ENCODE measurements around the gene AP3S2.
A peak's percentile ranks its signal among the peaks of the same experiment; 100 is the strongest.
"Not testable (repeated sequence)": the region's sequence is repeated elsewhere in the genome, so short reads cannot be mapped to it uniquely, and the experiment has no call there.

The AP3S2 gene

GRCh38 chr15:89893696-89894447, at the start of gene AP3S2:
TSS of gene AP3S2 (minus strand) at chr15:89893994. CDS start at chr15:89893949, 45 bp downstream.
- no peak for TF ChIP-seq CTCF (IDR thresholded peaks at IDR 0.05)
- Mint-ChIP-seq H3K27me3 (ENCODE audit: low read depth, poor library complexity) (peaks cover 3% of the 10 kb centered on the region), H3K4me3 (peak within 1 kb of the TSS; percentile 100), H3K9me3 (no peaks in the 10 kb centered on the region), H3K36me3 (ENCODE audit: low read depth) (peaks cover 5% of the 10 kb centered on the region), H3K4me1 (peaks cover 21% of the 10 kb centered on the region), H3K27ac (peak within 1 kb of the TSS; percentile 89)
- DNase-seq: peak; percentile 80

- Mint-ChIP-seq H3K4me3 (no peak overlapping the region), H3K4me1 (no peaks in the 10 kb centered on the region), H3K9me3 (peaks cover 1% of the 10 kb centered on the region), H3K27ac (no peak overlapping the region), H3K27me3 (ENCODE audit: low read depth, poor library complexity) (peaks cover 13% of the 10 kb centered on the region), H3K36me3 (ENCODE audit: low read depth) (no peaks in the 10 kb centered on the region)
- no peak for TF ChIP-seq CTCF (IDR thresholded peaks at IDR 0.05)
- no peak for DNase-seq
Observed at GRCh38 chr15:89939910-89940309, 46.1 kb upstream of the AP3S2 start.

GRCh38 chr15:89939377-89939776, 45.6 kb upstream of the AP3S2 start:
- H3K27me3 Mint-ChIP-seq (ENCODE audit: low read depth, poor library complexity): peaks cover 13% of the 10 kb centered on the region
- DNase-seq; H3K9me3 Mint-ChIP-seq; H3K36me3 Mint-ChIP-seq (ENCODE audit: low read depth); H3K4me1 Mint-ChIP-seq; H3K4me3 Mint-ChIP-seq; H3K27ac Mint-ChIP-seq: not testable (repeated sequence)

GRCh38 chr15:89937365-89938350, 43.9 kb upstream of the AP3S2 start:
- no peak overlapping the region for H3K4me3 Mint-ChIP-seq
- no peak for DNase-seq
- peaks cover 9% of the 10 kb centered on the region for H3K27me3 Mint-ChIP-seq (ENCODE audit: low read depth, poor library complexity)
- H3K36me3 Mint-ChIP-seq (ENCODE audit: low read depth): no peaks in the 10 kb centered on the region
- H3K9me3 Mint-ChIP-seq: no peaks in the 10 kb centered on the region
- H3K4me1 Mint-ChIP-seq: peaks cover 5% of the 10 kb centered on the region
- H3K27ac Mint-ChIP-seq: no peak overlapping the region
- TF ChIP-seq CTCF (IDR thresholded peaks at IDR 0.05): no peak

- no peaks in the 10 kb centered on the region for H3K9me3 Mint-ChIP-seq
- H3K4me1 Mint-ChIP-seq: peaks cover 5% of the 10 kb centered on the region
- DNase-seq: no peak
- no peaks in the 10 kb centered on the region for H3K36me3 Mint-ChIP-seq (ENCODE audit: low read depth)
- no peak overlapping the region for H3K4me3 Mint-ChIP-seq
- H3K27me3 Mint-ChIP-seq (ENCODE audit: low read depth, poor library complexity): peaks cover 13% of the 10 kb centered on the region
- no peak for TF ChIP-seq CTCF (IDR thresholded peaks at IDR 0.05)
- H3K27ac Mint-ChIP-seq: no peak overlapping the region
Observed at GRCh38 chr15:89936786-89937265, 43.0 kb upstream of the AP3S2 start.
